HEK293 (cell line): ENCODE data around the gene VAV2.

Experiments used
- CTCF ChIA-PET: fragments of 350-600 bp; formaldehyde crosslinking; extraction: SDS; loops from one replicate; lab custom pipeline; 2021; ENCODE audit warnings: antibody characterized with exemption; lab: Yijun Ruan, JAX
- POLR2A ChIA-PET: fragments of 300-600 bp; formaldehyde crosslinking; extraction: SDS; loops from one replicate; lab custom pipeline; 2020; ENCODE audit warnings: antibody characterized with exemption, inconsistent platforms; lab: Yijun Ruan, JAX
- H3K27ac ChIP-seq: fragments of 200-500 bp; sonication (Bioruptor generic); 2 replicates; pipeline ENCODE4 v1.5.1; 2014; ENCODE audit warnings: low read depth, low read length, control low read depth, inconsistent platforms; ENCODE audit errors: extremely low read depth
- H3K36me3 ChIP-seq, 2 experiments: fragments of 200-500 bp in 1 of 2; sonication (Bioruptor generic) in 1 of 2; 1 replicate in 1 of 2; 2 replicates in 1 of 2; pipeline ENCODE4 v1.5.1; 2014 to 2017; ENCODE audit warnings: inconsistent platforms in 2 of 2, low read length in 2 of 2; ENCODE audit not compliant: control insufficient read depth in 2 of 2, insufficient read depth in 1 of 2
- H3K4me1 ChIP-seq: fragments of 200-500 bp; sonication (Bioruptor generic); 2 replicates; pipeline ENCODE4 v1.5.1; 2014; ENCODE audit warnings: mild to moderate bottlenecking, low read length, inconsistent platforms; ENCODE audit not compliant: control insufficient read depth, insufficient read depth
- H3K4me3 ChIP-seq: 2 replicates; pipeline ENCODE4 v1.5.1; 2011; ENCODE audit warnings: low read depth, mild to moderate bottlenecking, control low read depth, low read length, moderate library complexity
- H3K9me3 ChIP-seq: fragments of 200-500 bp; sonication (Bioruptor generic); 2 replicates; pipeline ENCODE4 v1.5.1; 2014; ENCODE audit warnings: low read depth, low read length, inconsistent platforms; ENCODE audit not compliant: control insufficient read depth, insufficient read depth
- AEBP2 ChIP-seq: fragments of 450-650 bp; formaldehyde crosslinking; IDR thresholded peaks from 2 replicates; pipeline ENCODE4 v1.5.1; 2016; ENCODE audit warnings: missing biosample characterization, missing genetic modification characterization, borderline replicate concordance
- GLIS1 ChIP-seq: fragments of 450-650 bp; formaldehyde crosslinking; IDR thresholded peaks from 2 replicates; pipeline ENCODE4 v1.5.1; 2016; ENCODE audit warnings: missing biosample characterization, missing genetic modification characterization
- GLIS2 ChIP-seq: fragments of 450-650 bp; formaldehyde crosslinking; IDR thresholded peaks from 2 replicates; pipeline ENCODE4 v1.5.1; 2016; ENCODE audit warnings: missing biosample characterization, missing genetic modification characterization
- KLF9 ChIP-seq: fragments of 450-650 bp; formaldehyde crosslinking; IDR thresholded peaks from 2 replicates; pipeline ENCODE4 v1.5.1; 2016; ENCODE audit warnings: missing biosample characterization, missing genetic modification characterization, low read depth
- OSR2 ChIP-seq: fragments of 450-650 bp; formaldehyde crosslinking; IDR thresholded peaks from 2 replicates; pipeline ENCODE4 v1.5.1; 2016; ENCODE audit warnings: missing biosample characterization, missing genetic modification characterization
- TCF7L2 ChIP-seq: IDR thresholded peaks from 2 replicates; pipeline ENCODE4 v1.6.1; 2011; ENCODE audit warnings: low read depth, mild to moderate bottlenecking, inconsistent platforms, low read length, moderate library complexity, borderline replicate concordance
- ZIC2 ChIP-seq: fragments of 450-650 bp; formaldehyde crosslinking; IDR thresholded peaks from 2 replicates; pipeline ENCODE4 v1.5.1; 2016; ENCODE audit warnings: missing biosample characterization, missing genetic modification characterization
- ZNF10 ChIP-seq: fragments of 450-650 bp; formaldehyde crosslinking; IDR thresholded peaks from 2 replicates; pipeline ENCODE4 v1.5.1; 2017; ENCODE audit warnings: missing biosample characterization, missing genetic modification characterization
- ZNF138 ChIP-seq: fragments of 450-650 bp; formaldehyde crosslinking; IDR thresholded peaks from 2 replicates; pipeline ENCODE4 v1.5.1; 2016; ENCODE audit warnings: missing biosample characterization, missing genetic modification characterization, borderline replicate concordance
- ZNF19 ChIP-seq: fragments of 450-650 bp; formaldehyde crosslinking; IDR thresholded peaks from 2 replicates; pipeline ENCODE4; 2016; ENCODE audit warnings: missing biosample characterization, missing genetic modification characterization, low read depth
- ZNF416 ChIP-seq: fragments of 450-650 bp; formaldehyde crosslinking; IDR thresholded peaks from 2 replicates; pipeline ENCODE4 v1.5.1; 2016; ENCODE audit warnings: missing biosample characterization, missing genetic modification characterization
- ZNF501 ChIP-seq: fragments of 450-650 bp; formaldehyde crosslinking; IDR thresholded peaks from 2 replicates; pipeline ENCODE4 v1.5.1; 2016; ENCODE audit warnings: missing biosample characterization, missing genetic modification characterization
- ZNF513 ChIP-seq: fragments of 450-650 bp; IDR thresholded peaks from 2 replicates; pipeline ENCODE4 v1.5.1; 2018; ENCODE audit warnings: missing biosample characterization, missing genetic modification characterization
- ZNF514 ChIP-seq: fragments of 450-650 bp; formaldehyde crosslinking; IDR thresholded peaks from 2 replicates; pipeline ENCODE4 v1.5.1; 2016; ENCODE audit warnings: missing biosample characterization, missing genetic modification characterization
- ZNF624 ChIP-seq: fragments of 450-650 bp; formaldehyde crosslinking; IDR thresholded peaks from 2 replicates; pipeline ENCODE4 v1.5.1; 2017; ENCODE audit warnings: missing biosample characterization, missing genetic modification characterization
- ZNF658 ChIP-seq: fragments of 450-650 bp; formaldehyde crosslinking; IDR thresholded peaks from 2 replicates; pipeline ENCODE4; 2016; ENCODE audit warnings: missing biosample characterization, missing genetic modification characterization
- ZNF768 ChIP-seq: fragments of 450-650 bp; formaldehyde crosslinking; IDR thresholded peaks from 2 replicates; pipeline ENCODE4 v1.5.1; 2018; ENCODE audit warnings: missing biosample characterization, mild to moderate bottlenecking, missing genetic modification characterization
- ZSCAN30 ChIP-seq: fragments of 450-650 bp; IDR thresholded peaks from 2 replicates; pipeline ENCODE4 v1.5.1; 2018; ENCODE audit warnings: missing biosample characterization, mild to moderate bottlenecking, missing genetic modification characterization, moderate library complexity
- TF ChIP-seq, protein P1 (sequence below): fragments of 450-650 bp; formaldehyde crosslinking; IDR thresholded peaks from 2 replicates; pipeline ENCODE4 v1.5.1; 2016; ENCODE audit warnings: missing biosample characterization, missing genetic modification characterization, borderline replicate concordance
- TF ChIP-seq, protein P2 (sequence below): fragments of 450-650 bp; formaldehyde crosslinking; IDR thresholded peaks from 2 replicates; pipeline ENCODE4 v1.5.1; 2016; ENCODE audit warnings: missing biosample characterization, missing genetic modification characterization
- TF ChIP-seq, protein P3 (sequence below): fragments of 450-650 bp; formaldehyde crosslinking; IDR thresholded peaks from 2 replicates; pipeline ENCODE4 v1.5.1; 2017; ENCODE audit warnings: missing biosample characterization, missing genetic modification characterization

VAV2 gene

GRCh38 chr9:133715295-133715865, 276.7 kb downstream of the VAV2 start:
- ChIA-PET POLR2A (no interaction called here), CTCF (interaction anchor here (0.5 to 1.8 kb wide), 7 partner anchors 8 to 531 kb away, joined by 3 to 7 read pairs (median 4); no protein-coding TSS in a partner anchor)
- TF ChIP-seq ZIC2 (tag by site-specific recombination): peak; percentile 82
- TF ChIP-seq ZNF10 (tag by site-specific recombination): no peak
- Histone ChIP-seq H3K27ac (no peak overlapping the region), H3K36me3 (no peaks in the 10 kb centered on the region), H3K4me3 (no peak overlapping the region), H3K9me3 (no peaks in the 10 kb centered on the region), H3K4me1 (no peaks in the 10 kb centered on the region)

DNA sequence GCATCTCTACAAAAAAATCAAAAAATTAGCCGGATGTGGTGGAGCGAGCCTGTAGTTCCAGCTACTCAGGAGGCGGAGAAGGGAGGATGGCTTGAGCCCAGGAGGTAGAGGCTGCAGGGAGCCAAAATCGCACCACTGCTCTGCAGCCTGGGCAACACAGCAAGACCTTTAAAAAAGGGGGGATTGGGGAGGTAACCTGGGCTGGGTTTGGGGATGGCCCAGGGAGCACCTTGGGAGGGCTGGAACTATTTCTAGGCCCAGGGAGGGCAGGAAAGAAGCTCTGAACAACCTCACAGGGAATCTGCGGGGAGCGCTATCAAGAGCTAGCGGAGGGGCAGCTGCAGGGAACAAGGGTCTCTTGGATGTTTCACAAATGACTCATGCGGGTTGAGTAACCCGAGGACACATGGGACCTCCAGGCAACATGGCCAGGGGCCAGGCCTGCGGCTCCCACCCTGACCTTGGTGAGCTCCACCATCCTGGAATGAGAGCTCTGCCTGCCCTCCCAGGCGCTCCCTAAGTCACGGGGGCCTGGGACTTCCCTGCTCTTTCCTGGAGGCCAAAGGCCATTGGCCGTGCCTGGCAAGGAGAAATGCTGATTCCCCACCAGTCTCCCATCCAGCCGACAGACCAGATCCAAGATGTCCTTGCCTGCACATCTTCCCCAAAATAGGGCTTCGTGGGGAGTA, 277.4 kb downstream of the VAV2 start:
- H3K36me3 ChIP-seq: no peaks in the 10 kb centered on the region
- ChIA-PET POLR2A (no interaction called here), CTCF (interaction anchor here (0.5 to 1.8 kb wide), 6 partner anchors 9 to 530 kb away, joined by 3 to 7 read pairs (median 4); no protein-coding TSS in a partner anchor)
- no peak overlapping the region for H3K27ac ChIP-seq
- H3K4me1 ChIP-seq: no peaks in the 10 kb centered on the region
- no peak for TF ChIP-seq ZNF768
- peak; percentile 47 for TF ChIP-seq ZIC2 (tag by site-specific recombination)
- peak; percentile 53 for TF ChIP-seq GLIS1 (tag by site-specific recombination)
- H3K4me3 ChIP-seq: no peak overlapping the region
- H3K9me3 ChIP-seq: no peaks in the 10 kb centered on the region

GRCh38 chr9:133713960-133714495, 278.1 kb downstream of the VAV2 start:
- no peaks in the 10 kb centered on the region for H3K9me3 ChIP-seq
- H3K4me3 ChIP-seq: no peak overlapping the region
- H3K4me1 ChIP-seq: no peaks in the 10 kb centered on the region
- H3K27ac ChIP-seq: no peak overlapping the region
- ChIA-PET POLR2A (no interaction called here), CTCF (interaction anchor here (0.8 to 1.8 kb wide), 5 partner anchors 9 to 73 kb away, joined by 3 to 7 read pairs (median 4); no protein-coding TSS in a partner anchor)
- no peaks in the 10 kb centered on the region for H3K36me3 ChIP-seq
- no peak for TF ChIP-seq ZSCAN30 (tag by site-specific recombination)
- TF ChIP-seq GLIS2 (tag by site-specific recombination): no peak
- no peak for TF ChIP-seq ZNF624 (tag by site-specific recombination)
- no peak for TF ChIP-seq KLF9 (tag by site-specific recombination)
- TF ChIP-seq, protein P1, sequence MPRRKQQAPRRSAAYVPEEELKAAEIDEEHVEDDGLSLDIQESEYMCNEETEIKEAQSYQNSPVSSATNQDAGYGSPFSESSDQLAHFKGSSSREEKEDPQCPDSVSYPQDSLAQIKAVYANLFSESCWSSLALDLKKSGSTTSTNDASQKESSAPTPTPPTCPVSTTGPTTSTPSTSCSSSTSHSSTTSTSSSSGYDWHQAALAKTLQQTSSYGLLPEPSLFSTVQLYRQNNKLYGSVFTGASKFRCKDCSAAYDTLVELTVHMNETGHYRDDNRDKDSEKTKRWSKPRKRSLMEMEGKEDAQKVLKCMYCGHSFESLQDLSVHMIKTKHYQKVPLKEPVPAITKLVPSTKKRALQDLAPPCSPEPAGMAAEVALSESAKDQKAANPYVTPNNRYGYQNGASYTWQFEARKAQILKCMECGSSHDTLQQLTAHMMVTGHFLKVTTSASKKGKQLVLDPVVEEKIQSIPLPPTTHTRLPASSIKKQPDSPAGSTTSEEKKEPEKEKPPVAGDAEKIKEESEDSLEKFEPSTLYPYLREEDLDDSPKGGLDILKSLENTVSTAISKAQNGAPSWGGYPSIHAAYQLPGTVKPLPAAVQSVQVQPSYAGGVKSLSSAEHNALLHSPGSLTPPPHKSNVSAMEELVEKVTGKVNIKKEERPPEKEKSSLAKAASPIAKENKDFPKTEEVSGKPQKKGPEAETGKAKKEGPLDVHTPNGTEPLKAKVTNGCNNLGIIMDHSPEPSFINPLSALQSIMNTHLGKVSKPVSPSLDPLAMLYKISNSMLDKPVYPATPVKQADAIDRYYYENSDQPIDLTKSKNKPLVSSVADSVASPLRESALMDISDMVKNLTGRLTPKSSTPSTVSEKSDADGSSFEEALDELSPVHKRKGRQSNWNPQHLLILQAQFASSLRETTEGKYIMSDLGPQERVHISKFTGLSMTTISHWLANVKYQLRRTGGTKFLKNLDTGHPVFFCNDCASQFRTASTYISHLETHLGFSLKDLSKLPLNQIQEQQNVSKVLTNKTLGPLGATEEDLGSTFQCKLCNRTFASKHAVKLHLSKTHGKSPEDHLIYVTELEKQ: no peak
- no peak for TF ChIP-seq TCF7L2
- TF ChIP-seq ZNF501: no peak
- TF ChIP-seq, protein P2, sequence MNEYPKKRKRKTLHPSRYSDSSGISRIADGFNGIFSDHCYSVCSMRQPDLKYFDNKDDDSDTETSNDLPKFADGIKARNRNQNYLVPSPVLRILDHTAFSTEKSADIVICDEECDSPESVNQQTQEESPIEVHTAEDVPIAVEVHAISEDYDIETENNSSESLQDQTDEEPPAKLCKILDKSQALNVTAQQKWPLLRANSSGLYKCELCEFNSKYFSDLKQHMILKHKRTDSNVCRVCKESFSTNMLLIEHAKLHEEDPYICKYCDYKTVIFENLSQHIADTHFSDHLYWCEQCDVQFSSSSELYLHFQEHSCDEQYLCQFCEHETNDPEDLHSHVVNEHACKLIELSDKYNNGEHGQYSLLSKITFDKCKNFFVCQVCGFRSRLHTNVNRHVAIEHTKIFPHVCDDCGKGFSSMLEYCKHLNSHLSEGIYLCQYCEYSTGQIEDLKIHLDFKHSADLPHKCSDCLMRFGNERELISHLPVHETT (tag by site-specific recombination): no peak
- no peak for TF ChIP-seq AEBP2
- no peak for TF ChIP-seq ZNF514 (tag by site-specific recombination)
- TF ChIP-seq ZNF658 (tag by site-specific recombination): no peak
- no peak for TF ChIP-seq ZNF19 (tag by site-specific recombination)
- no peak for TF ChIP-seq ZNF138 (tag by site-specific recombination)
- no peak for TF ChIP-seq ZNF416
- TF ChIP-seq, protein P3, sequence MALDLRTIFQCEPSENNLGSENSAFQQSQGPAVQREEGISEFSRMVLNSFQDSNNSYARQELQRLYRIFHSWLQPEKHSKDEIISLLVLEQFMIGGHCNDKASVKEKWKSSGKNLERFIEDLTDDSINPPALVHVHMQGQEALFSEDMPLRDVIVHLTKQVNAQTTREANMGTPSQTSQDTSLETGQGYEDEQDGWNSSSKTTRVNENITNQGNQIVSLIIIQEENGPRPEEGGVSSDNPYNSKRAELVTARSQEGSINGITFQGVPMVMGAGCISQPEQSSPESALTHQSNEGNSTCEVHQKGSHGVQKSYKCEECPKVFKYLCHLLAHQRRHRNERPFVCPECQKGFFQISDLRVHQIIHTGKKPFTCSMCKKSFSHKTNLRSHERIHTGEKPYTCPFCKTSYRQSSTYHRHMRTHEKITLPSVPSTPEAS (tag by site-specific recombination): no peak
- TF ChIP-seq OSR2 (tag by site-specific recombination): no peak
- TF ChIP-seq ZNF513: no peak
